ENCODE results near the gene APOL4. TPM values are rescaled to one million over a fixed set of nuclear protein-coding genes. Genes with fewer than 3 reads are reported as not detected.

Gene APOL4
- total RNA-seq, 1 experiment from 2014 or later, result 1.6 TPM

GRCh38 chr22:36182857-36183256, 18.8 kb downstream of the APOL4 start:
- POLR2A ChIA-PET (ENCODE audit: low non-redundant PET), result no interaction called here
- intact Hi-C loops (cut with micrococcal nuclease; ENCODE audit: unreplicated experiment), result loop anchor here (5.0 kb wide), 1 partner anchor 36 kb away; no protein-coding TSS in a partner anchor
- CTCF ChIA-PET, result interaction anchor here (0.7 to 1.6 kb wide), 2 partner anchors 12 to 34 kb away, joined by 3 read pairs; no protein-coding TSS in a partner anchor
- H3K27ac ChIP-seq (ENCODE audit: low read depth, low read length, poor library complexity, severe bottlenecking), result no peak overlapping the region
- H3K9me3 ChIP-seq (ENCODE audit: low read depth, low read length, poor library complexity, severe bottlenecking), result no peaks in the 10 kb centered on the region
- no peaks in the 10 kb centered on the region for H3K27me3 ChIP-seq (replicated peaks; ENCODE audit: insufficient read depth, low read depth, low read length, poor library complexity)
- no TSS peak for BruUV-seq (replicated peaks)
- peaks cover 16% of the 10 kb centered on the region for H3K4me1 ChIP-seq (ENCODE audit: insufficient read depth, low read length, poor library complexity, severe bottlenecking)
- H3K36me3 ChIP-seq (ENCODE audit: insufficient read depth, low read length, poor library complexity, severe bottlenecking), result no peaks in the 10 kb centered on the region
- TF ChIP-seq EZH2 (IDR thresholded peaks at IDR 0.05; ENCODE audit: borderline replicate concordance, low read depth, low read length, poor library complexity, severe bottlenecking) (no peak), CTCF (conservative IDR thresholded peaks at IDR 0.05; ENCODE audit: low read depth, low read length) (no peak)
- no peak for DNase-seq (ENCODE audit: low spot score)
- no peak overlapping the region for H3K4me3 ChIP-seq (ENCODE audit: low read depth, low read length, poor library complexity, severe bottlenecking)

- H3K27ac ChIP-seq (ENCODE audit: low read depth, low read length, poor library complexity, severe bottlenecking), result no peak overlapping the region
- POLR2A ChIA-PET (ENCODE audit: low non-redundant PET), result no interaction called here
- no peak overlapping the region for H3K4me3 ChIP-seq (ENCODE audit: low read depth, low read length, poor library complexity, severe bottlenecking)
- H3K36me3 ChIP-seq (ENCODE audit: insufficient read depth, low read length, poor library complexity, severe bottlenecking), result no peaks in the 10 kb centered on the region
- H3K9me3 ChIP-seq (ENCODE audit: low read depth, low read length, poor library complexity, severe bottlenecking), result no peaks in the 10 kb centered on the region
- H3K27me3 ChIP-seq (replicated peaks; ENCODE audit: insufficient read depth, low read depth, low read length, poor library complexity), result no peaks in the 10 kb centered on the region
- peaks cover 16% of the 10 kb centered on the region for H3K4me1 ChIP-seq (ENCODE audit: insufficient read depth, low read length, poor library complexity, severe bottlenecking)
- no peak for TF ChIP-seq EZH2 (IDR thresholded peaks at IDR 0.05; ENCODE audit: borderline replicate concordance, low read depth, low read length, poor library complexity, severe bottlenecking)
- no peak for TF ChIP-seq CTCF (conservative IDR thresholded peaks at IDR 0.05; ENCODE audit: low read depth, low read length)
- CTCF ChIA-PET, result no interaction called here
- BruUV-seq (replicated peaks), result no TSS peak
- DNase-seq (ENCODE audit: low spot score), result no peak
- intact Hi-C loops (cut with micrococcal nuclease; ENCODE audit: unreplicated experiment), result loop anchor here (5.0 kb wide), 1 partner anchor 35 kb away; no protein-coding TSS in a partner anchor
Observed at GRCh38 chr22:36182056-36182455, 19.6 kb downstream of the APOL4 start.

GRCh38 chr22:36180928-36181327, 20.7 kb downstream of the APOL4 start:
- TF ChIP-seq EZH2 (IDR thresholded peaks at IDR 0.05; ENCODE audit: borderline replicate concordance, low read depth, low read length, poor library complexity, severe bottlenecking), result no peak
- TF ChIP-seq CTCF (conservative IDR thresholded peaks at IDR 0.05; ENCODE audit: low read depth, low read length), result no peak
- no peak for DNase-seq (ENCODE audit: low spot score)
- no TSS peak for BruUV-seq (replicated peaks)
- intact Hi-C loops (cut with micrococcal nuclease; ENCODE audit: unreplicated experiment), result loop anchor here (5.0 kb wide), 1 partner anchor 34 kb away; no protein-coding TSS in a partner anchor
- no peaks in the 10 kb centered on the region for H3K36me3 ChIP-seq (ENCODE audit: insufficient read depth, low read length, poor library complexity, severe bottlenecking)
- H3K4me1 ChIP-seq (ENCODE audit: insufficient read depth, low read length, poor library complexity, severe bottlenecking), result peaks cover 16% of the 10 kb centered on the region
- CTCF ChIA-PET, result no interaction called here
- POLR2A ChIA-PET (ENCODE audit: low non-redundant PET), result no interaction called here
- H3K4me3 ChIP-seq (ENCODE audit: low read depth, low read length, poor library complexity, severe bottlenecking), result no peak overlapping the region
- no peaks in the 10 kb centered on the region for H3K27me3 ChIP-seq (replicated peaks; ENCODE audit: insufficient read depth, low read depth, low read length, poor library complexity)
- no peak overlapping the region for H3K27ac ChIP-seq (ENCODE audit: low read depth, low read length, poor library complexity, severe bottlenecking)
- no peaks in the 10 kb centered on the region for H3K9me3 ChIP-seq (ENCODE audit: low read depth, low read length, poor library complexity, severe bottlenecking)
